Measurements from ENCODE around the gene PACRG. TPM values are rescaled to one million over a fixed set of nuclear protein-coding genes. Genes with fewer than 3 reads are reported as not detected.

Gene PACRG
- total RNA-seq, 1 donor from 2014 or later, result 14.1 TPM

- intact Hi-C loops (cut with DNase I), result no loop called here
- DNase-seq (ENCODE audit: low spot score), result no peak
Observed at GRCh38 chr6:162708971-162709370, 18.8 kb upstream of the PACRG start.

- intact Hi-C loops (cut with DNase I), result no loop called here
- DNase-seq (ENCODE audit: low spot score), result no peak
Observed at GRCh38 chr6:162709431-162709830, 18.3 kb upstream of the PACRG start.

- intact Hi-C loops (cut with DNase I), result no loop called here
- no peak for DNase-seq (ENCODE audit: low spot score)
Observed at GRCh38 chr6:162710419-162710818, 17.4 kb upstream of the PACRG start.

GRCh38 chr6:162710936-162711335, 16.8 kb upstream of the PACRG start:
- intact Hi-C loops (cut with DNase I), result no loop called here
- DNase-seq (ENCODE audit: low spot score), result no peak

GRCh38 chr6:162711376-162711775, 16.4 kb upstream of the PACRG start:
- DNase-seq (ENCODE audit: low spot score), result no peak
- intact Hi-C loops (cut with DNase I), result no loop called here

GRCh38 chr6:162712694-162713093, 15.1 kb upstream of the PACRG start:
- DNase-seq (ENCODE audit: low spot score), result no peak
- intact Hi-C loops (cut with DNase I), result no loop called here

- intact Hi-C loops (cut with DNase I), result no loop called here
- no peak for DNase-seq (ENCODE audit: low spot score)
Observed at GRCh38 chr6:162713974-162714780, 13.6 kb upstream of the PACRG start.

- intact Hi-C loops (cut with DNase I), result no loop called here
- no peak for DNase-seq (ENCODE audit: low spot score)
Observed at GRCh38 chr6:162715601-162716000, 12.2 kb upstream of the PACRG start.

GRCh38 chr6:162719528-162719927, 8.2 kb upstream of the PACRG start:
- intact Hi-C loops (cut with DNase I), result no loop called here
- no peak for DNase-seq (ENCODE audit: low spot score)

GRCh38 chr6:162721404-162721687, 6.4 kb upstream of the PACRG start:
- DNase-seq (ENCODE audit: low spot score), result no peak
- intact Hi-C loops (cut with DNase I), result no loop called here

GRCh38 chr6:162722226-162722625, 5.5 kb upstream of the PACRG start:
- DNase-seq (ENCODE audit: low spot score), result no peak
- intact Hi-C loops (cut with DNase I), result no loop called here

- intact Hi-C loops (cut with DNase I), result no loop called here
- DNase-seq (ENCODE audit: low spot score), result no peak
Observed at GRCh38 chr6:162722633-162723032, 5.1 kb upstream of the PACRG start.

GRCh38 chr6:162726947-162727321, 840 bp upstream of the PACRG start:
- intact Hi-C loops (cut with DNase I), result loop anchor here (5.0 kb wide), 3 partner anchors 190 to 540 kb away; no protein-coding TSS in a partner anchor
- no peak for DNase-seq (ENCODE audit: low spot score)

- DNase-seq (ENCODE audit: low spot score), result no peak
- intact Hi-C loops (cut with DNase I), result loop anchor here (5.0 kb wide), 3 partner anchors 191 to 541 kb away; no protein-coding TSS in a partner anchor
Observed at GRCh38 chr6:162728197-162728596, 423 bp downstream of the PACRG start.

GRCh38 chr6:162728706-162729105, 932 bp downstream of the PACRG start:
- intact Hi-C loops (cut with DNase I), result loop anchor here (5.0 kb wide), 3 partner anchors 191 to 541 kb away; no protein-coding TSS in a partner anchor
- no peak for DNase-seq (ENCODE audit: low spot score)

GRCh38 chr6:162730502-162730901, 2.7 kb downstream of the PACRG start:
- intact Hi-C loops (cut with DNase I), result no loop called here
- DNase-seq (ENCODE audit: low spot score), result no peak

GRCh38 chr6:162733489-162733888, 5.7 kb downstream of the PACRG start:
- intact Hi-C loops (cut with DNase I), result no loop called here
- no peak for DNase-seq (ENCODE audit: low spot score)

- DNase-seq (ENCODE audit: low spot score), result no peak
- intact Hi-C loops (cut with DNase I), result no loop called here
Observed at GRCh38 chr6:162736961-162737360, 9.2 kb downstream of the PACRG start.

- intact Hi-C loops (cut with DNase I), result no loop called here
- DNase-seq (ENCODE audit: low spot score), result no peak
Observed at GRCh38 chr6:162750776-162751175, 23.0 kb downstream of the PACRG start.

- intact Hi-C loops (cut with DNase I), result no loop called here
- DNase-seq (ENCODE audit: low spot score), result no peak
Observed at GRCh38 chr6:162751211-162751859, 23.6 kb downstream of the PACRG start.

- DNase-seq (ENCODE audit: low spot score), result no peak
- intact Hi-C loops (cut with DNase I), result no loop called here
Observed at GRCh38 chr6:162753775-162754174, 26.0 kb downstream of the PACRG start.

All from cardiac septum (tissue), 1 donor.